Gastrocnemius medialis (tissue), 4 donors: Measurements from ENCODE around the gene KIF5A.

Experiments used
- CTCF ChIP-seq, 5 experiments: fragments of 450-650 bp in 3 of 5; fragments of 200-600 bp in 2 of 5; sonication (generic) in 2 of 5; IDR thresholded peaks in 4 of 5; conservative IDR thresholded peaks in 1 of 5; 1 replicate in 4 of 5; 2 replicates in 1 of 5; pipeline ENCODE4 v1.5.1; 2016 to 2019; ENCODE audit warnings: antibody characterized with exemption in 5 of 5, mild to moderate bottlenecking in 3 of 5, moderate library complexity in 3 of 5
- POLR2A ChIP-seq, 2 donors: fragments of 450-650 bp; IDR thresholded peaks; one replicate each; pipeline ENCODE4 v1.6.1; 2017; ENCODE audit warnings: antibody characterized with exemption in 2 of 2, mild to moderate bottlenecking in 2 of 2, moderate library complexity in 2 of 2

- TF ChIP-seq CTCF (IDR thresholded peaks at IDR 0.05 in 4 of 5, conservative IDR thresholded peaks at IDR 0.05 in 1 of 5) (no peak), POLR2A (IDR thresholded peaks at IDR 0.05) (no peak)
Observed at GRCh38 chr12:57610554-57611107, 60.8 kb downstream of the KIF5A start.
